HepG2 (cell line): Measurements from ENCODE around the gene GIPC1. TPM values are rescaled to one million over a fixed set of nuclear protein-coding genes. Genes with fewer than 3 reads are reported as not detected.

ENCODE experiments used
- ATF7-NPFF ChIP-seq: sonication (generic); formaldehyde crosslinking; IDR thresholded peaks from 2 replicates; pipeline ENCODE4 v1.8.1; 2023; ENCODE audit warnings: mild to moderate bottlenecking, low read depth, missing genetic modification reagents, moderate library complexity
- BORCS8-MEF2B ChIP-seq: sonication (generic); formaldehyde crosslinking; IDR thresholded peaks from 2 replicates; pipeline ENCODE4 v1.8.0; 2022; ENCODE audit warnings: mild to moderate bottlenecking, missing genetic modification reagents
- HIC2 ChIP-seq: sonication (generic); formaldehyde crosslinking; IDR thresholded peaks from 2 replicates; pipeline ENCODE4 v1.9.0; 2022; ENCODE audit warnings: low read depth, missing genetic modification reagents
- HMG20A ChIP-seq: IDR thresholded peaks from 2 replicates; pipeline ENCODE4 v1.6.1; 2016; ENCODE audit warnings: borderline replicate concordance
- HOXA3 ChIP-seq: sonication (generic); formaldehyde crosslinking; IDR thresholded peaks from 2 replicates; pipeline ENCODE4 v1.5.0; 2020; ENCODE audit warnings: missing genetic modification reagents
- KLF13 ChIP-seq: sonication (generic); formaldehyde crosslinking; IDR thresholded peaks from 2 replicates; pipeline ENCODE4 v1.4.0; 2020; ENCODE audit warnings: mild to moderate bottlenecking, missing genetic modification reagents
- NRL ChIP-seq: sonication (generic); formaldehyde crosslinking; IDR thresholded peaks from 2 replicates; pipeline ENCODE4 v1.5.0; 2020; ENCODE audit warnings: missing genetic modification reagents, mild to moderate bottlenecking, moderate library complexity, borderline replicate concordance
- PHF8 ChIP-seq: sonication (generic); formaldehyde crosslinking; IDR thresholded peaks from 2 replicates; pipeline ENCODE4 v1.5.0; 2020; ENCODE audit warnings: missing genetic modification reagents
- SYNCRIP ChIP-seq: fragments of 200-400 bp; formaldehyde crosslinking; IDR thresholded peaks from 2 replicates; pipeline ENCODE4 v1.6.1; 2018; ENCODE audit warnings: mild to moderate bottlenecking, low read depth, low read length; ENCODE audit not compliant: insufficient read depth
- TCF7L2 ChIP-seq: IDR thresholded peaks from 2 replicates; pipeline ENCODE4 v1.6.1; 2011; ENCODE audit warnings: mild to moderate bottlenecking, low read depth, low read length, moderate library complexity
- TEAD2 ChIP-seq: sonication (generic); formaldehyde crosslinking; IDR thresholded peaks from 2 replicates; pipeline ENCODE4 v1.9.0; 2021; ENCODE audit warnings: missing genetic modification reagents
- TEAD3 ChIP-seq: optimal IDR thresholded peaks from 2 replicates; pipeline ENCODE3; 2016; ENCODE audit warnings: borderline replicate concordance
- THAP8 ChIP-seq: sonication (generic); formaldehyde crosslinking; IDR thresholded peaks from 2 replicates; pipeline ENCODE4 v1.5.1; 2020; ENCODE audit warnings: missing genetic modification reagents, mild to moderate bottlenecking, borderline replicate concordance
- ZFP1 ChIP-seq: IDR thresholded peaks from 2 replicates; pipeline ENCODE4 v1.6.1; 2016
- ZFP62 ChIP-seq: sonication (generic); formaldehyde crosslinking; IDR thresholded peaks from 2 replicates; pipeline ENCODE4 v1.4.0; 2020; ENCODE audit warnings: missing genetic modification reagents
- ZKSCAN1 ChIP-seq: fragments of 150-350 bp; IDR thresholded peaks from 2 replicates; pipeline ENCODE4 v1.6.1; 2014; ENCODE audit warnings: low read length
- ZNF292 ChIP-seq: sonication (generic); formaldehyde crosslinking; IDR thresholded peaks from 2 replicates; pipeline ENCODE4 v1.8.1; 2022; ENCODE audit warnings: mild to moderate bottlenecking, low read depth, missing genetic modification reagents, borderline replicate concordance
- ZNF343 ChIP-seq: sonication (generic); formaldehyde crosslinking; IDR thresholded peaks from 2 replicates; pipeline ENCODE4 v1.4.0; 2020; ENCODE audit warnings: mild to moderate bottlenecking, missing genetic modification reagents
- ZNF550 ChIP-seq: sonication (generic); formaldehyde crosslinking; IDR thresholded peaks from 2 replicates; pipeline ENCODE4 v1.4.0; 2020; ENCODE audit warnings: mild to moderate bottlenecking, missing genetic modification reagents, borderline replicate concordance
- ZNF567 ChIP-seq: sonication (generic); formaldehyde crosslinking; IDR thresholded peaks from 2 replicates; pipeline ENCODE4 v1.8.1; 2023; ENCODE audit warnings: mild to moderate bottlenecking, missing genetic modification reagents, borderline replicate concordance
- ZNF605 ChIP-seq: sonication (generic); formaldehyde crosslinking; IDR thresholded peaks from 2 replicates; pipeline ENCODE4 v1.8.0; 2022; ENCODE audit warnings: mild to moderate bottlenecking, missing genetic modification reagents
- ZNF614 ChIP-seq: IDR thresholded peaks from 2 replicates; pipeline ENCODE4 v1.6.1; 2018; ENCODE audit warnings: missing biosample characterization, missing genetic modification reagents, inconsistent platforms, borderline replicate concordance
- ZNF720 ChIP-seq: sonication (generic); formaldehyde crosslinking; IDR thresholded peaks from 2 replicates; pipeline ENCODE4 v1.4.0; 2020; ENCODE audit warnings: missing genetic modification reagents
- ZNF761 ChIP-seq: sonication (generic); formaldehyde crosslinking; conservative IDR thresholded peaks from 2 replicates; pipeline ENCODE4 v1.4.0; 2020; ENCODE audit warnings: mild to moderate bottlenecking, missing genetic modification reagents
- ZNF839 ChIP-seq: sonication (generic); formaldehyde crosslinking; IDR thresholded peaks from 2 replicates; pipeline ENCODE4 v1.4.0; 2020; ENCODE audit warnings: missing genetic modification reagents, mild to moderate bottlenecking, borderline replicate concordance
- polyA plus RNA-seq, 8 experiments: library from polyadenylated mRNA; depleted of rRNA in 3 of 8; stranded (reverse) in 7 of 8; unstranded in 1 of 8; fragments of >200 nt; fragmentation: Illumina TruSeq in 4 of 8; extraction: Trizol in 4 of 8; gene quantifications; 2 replicates each; pipeline versions ENCODE4 v1.2.1 to v1.2.3, GENCODE V29; 2011 to 2016; ENCODE audit warnings: low read depth in 4 of 8, missing spikeins in 1 of 8, mixed read lengths in 1 of 8; ENCODE audit not compliant: insufficient read depth in 1 of 8
- total RNA-seq, 5 experiments: library from RNA; depleted of rRNA; stranded (reverse); fragments of >200 nt; fragmentation: Illumina TruSeq; extraction: Trizol; gene quantifications; 2 replicates each; pipeline ENCODE4 v1.2.3, GENCODE V29; 2016; ENCODE audit warnings: low read depth in 1 of 5
- TF ChIP-seq, protein P1 (sequence below): sonication (generic); formaldehyde crosslinking; IDR thresholded peaks from 2 replicates; pipeline ENCODE4 v1.4.0; 2020; ENCODE audit warnings: missing genetic modification reagents, low read depth, mild to moderate bottlenecking, borderline replicate concordance
- TF ChIP-seq, protein P2 (sequence below): sonication (generic); formaldehyde crosslinking; IDR thresholded peaks from 2 replicates; pipeline ENCODE4 v1.4.0; 2020; ENCODE audit warnings: mild to moderate bottlenecking, missing genetic modification reagents

Gene GIPC1
- total and polyA plus RNA-seq, 2 of the 13 experiments (the other 11 are each of a cell fraction or from before 2014, with no cell fraction given): 27.1 to 48.1 TPM

DNA sequence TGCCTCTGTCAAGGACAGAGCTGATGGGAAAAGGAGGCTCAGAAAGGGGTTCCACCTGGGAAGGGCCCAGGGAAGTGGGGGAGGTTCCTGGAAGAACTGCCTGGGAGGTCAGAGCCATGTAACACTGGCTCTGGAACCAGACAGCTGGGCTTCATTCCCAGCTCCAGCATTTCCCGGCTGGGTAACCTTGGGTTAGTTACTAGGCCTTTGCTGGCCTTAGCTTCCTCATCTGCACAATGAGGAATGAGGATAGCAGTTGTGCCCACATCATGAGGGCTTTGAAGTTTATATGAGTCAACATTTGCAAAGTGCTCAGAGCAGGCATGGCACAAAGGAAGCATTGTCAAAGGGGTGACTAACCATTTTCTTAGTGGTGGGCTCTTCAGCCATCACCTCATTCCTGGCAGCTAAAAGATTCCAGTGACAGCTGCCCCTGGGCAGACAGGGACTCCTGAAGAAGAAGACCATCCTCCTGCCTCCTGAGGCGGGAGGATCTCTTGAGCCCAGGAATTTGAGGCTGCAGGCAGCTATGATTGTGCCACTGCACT is 24.0 kb upstream of the GIPC1 start (continued):
- TF ChIP-seq ZKSCAN1 (no peak), PHF8 (CRISPR knock-in tag) (peak; percentile 25; the same call in 1 of the 2 replicates), HOXA3 (CRISPR knock-in tag) (peak; percentile 67; the same call in 1 of the 2 replicates), TEAD2 (CRISPR knock-in tag) (no peak), NRL (CRISPR knock-in tag) (no peak), ZNF720 (CRISPR knock-in tag) (no peak), ZNF614 (0 out of 2 replicates have a peak, but pooled peaks have one; percentile 58), ZNF343 (CRISPR knock-in tag) (no peak), SYNCRIP (no peak), ZNF761 (no peak), ZNF605 (no peak), ATF7-NPFF (CRISPR knock-in tag) (no peak), KLF13 (CRISPR knock-in tag) (no peak), ZNF292 (no peak; the same call in 1 of the 2 replicates), BORCS8-MEF2B (no peak), TCF7L2 (peak; percentile 54; the same call in 1 of the 2 replicates), HMG20A (CRISPR knock-in tag) (peak; percentile 85; the same call in 1 of the 2 replicates), HIC2 (peak; percentile 96), ZFP62 (CRISPR knock-in tag) (no peak), TEAD3 (CRISPR knock-in tag) (peak; percentile 86), ZNF567 (CRISPR knock-in tag) (no peak), ZNF550 (CRISPR knock-in tag) (no peak), ZFP1 (CRISPR knock-in tag) (no peak), THAP8 (CRISPR knock-in tag) (no peak), ZNF839 (CRISPR knock-in tag) (no peak)
- TF ChIP-seq, protein P1, sequence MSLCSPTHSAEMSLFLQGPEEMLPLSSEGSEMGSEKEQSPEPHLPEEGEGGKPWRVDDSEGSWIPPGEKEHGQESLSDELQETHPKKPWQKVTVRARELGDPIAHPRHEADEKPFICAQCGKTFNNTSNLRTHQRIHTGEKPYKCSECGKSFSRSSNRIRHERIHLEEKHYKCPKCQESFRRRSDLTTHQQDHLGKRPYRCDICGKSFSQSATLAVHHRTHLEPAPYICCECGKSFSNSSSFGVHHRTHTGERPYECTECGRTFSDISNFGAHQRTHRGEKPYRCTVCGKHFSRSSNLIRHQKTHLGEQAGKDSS (CRISPR knock-in tag): peak; percentile 90; the same call in 1 of the 2 replicates
- TF ChIP-seq, protein P2, sequence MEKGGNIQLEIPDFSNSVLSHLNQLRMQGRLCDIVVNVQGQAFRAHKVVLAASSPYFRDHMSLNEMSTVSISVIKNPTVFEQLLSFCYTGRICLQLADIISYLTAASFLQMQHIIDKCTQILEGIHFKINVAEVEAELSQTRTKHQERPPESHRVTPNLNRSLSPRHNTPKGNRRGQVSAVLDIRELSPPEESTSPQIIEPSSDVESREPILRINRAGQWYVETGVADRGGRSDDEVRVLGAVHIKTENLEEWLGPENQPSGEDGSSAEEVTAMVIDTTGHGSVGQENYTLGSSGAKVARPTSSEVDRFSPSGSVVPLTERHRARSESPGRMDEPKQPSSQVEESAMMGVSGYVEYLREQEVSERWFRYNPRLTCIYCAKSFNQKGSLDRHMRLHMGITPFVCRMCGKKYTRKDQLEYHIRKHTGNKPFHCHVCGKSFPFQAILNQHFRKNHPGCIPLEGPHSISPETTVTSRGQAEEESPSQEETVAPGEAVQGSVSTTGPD (CRISPR knock-in tag): peak; percentile 61; the same call in 1 of the 2 replicates
